ENCODE measurements around the gene TNNI3.
A peak's percentile ranks its signal among the peaks of the same experiment; 100 is the strongest.

TNNI3 gene

GRCh38 chr19:55131421-55131820 lies 26.1 kb downstream of the TNNI3 start:
- no peak for DNase-seq (ENCODE audit: low spot score)
- POLR2A ChIA-PET (ENCODE audit: low non-redundant PET) = no interaction called here

GRCh38 chr19:55119053-55119452 lies 38.5 kb downstream of the TNNI3 start:
- POLR2A ChIA-PET (ENCODE audit: low non-redundant PET) = no interaction called here
- no peak for TF ChIP-seq CTCF (conservative IDR thresholded peaks at IDR 0.05; ENCODE audit: low read depth)
- no peak for DNase-seq (ENCODE audit: low spot score)
- CTCF ChIA-PET = interaction anchor here (0.6 to 1.0 kb wide), 2 partner anchors 368 to 458 kb away, joined by 3 read pairs; no protein-coding TSS in a partner anchor
- peak overlapping the region; percentile 80 for H3K27ac ChIP-seq

More at GRCh38 chr19:55131421-55131820, 26.1 kb downstream of the TNNI3 start:
- H3K27ac ChIP-seq = no peak overlapping the region
- TF ChIP-seq CTCF (conservative IDR thresholded peaks at IDR 0.05; ENCODE audit: low read depth) = no peak
- CTCF ChIA-PET = no interaction called here

GRCh38 chr19:55118401-55118991 lies 39.0 kb downstream of the TNNI3 start:
- CTCF ChIA-PET = interaction anchor here (0.6 kb wide), 2 partner anchors 21 to 458 kb away, joined by 3 to 4 read pairs; no protein-coding TSS in a partner anchor
- H3K27ac ChIP-seq = peak overlapping the region; percentile 80
- TF ChIP-seq CTCF (conservative IDR thresholded peaks at IDR 0.05; ENCODE audit: low read depth) = no peak
- DNase-seq (ENCODE audit: low spot score) = no peak
- POLR2A ChIA-PET (ENCODE audit: low non-redundant PET) = no interaction called here

- H3K27ac ChIP-seq = peak overlapping the region; percentile 80
- ChIA-PET CTCF (interaction anchor here (0.6 kb wide), 1 partner anchor 22 kb away, joined by 4 read pairs; no protein-coding TSS in a partner anchor), POLR2A (ENCODE audit: low non-redundant PET) (interaction anchor here (0.5 kb wide), 1 partner anchor 15 kb away, joined by 8 read pairs; no protein-coding TSS in a partner anchor)
- no peak for TF ChIP-seq CTCF (conservative IDR thresholded peaks at IDR 0.05; ENCODE audit: low read depth)
- peak; percentile 98 for DNase-seq (ENCODE audit: low spot score)
Observed at GRCh38 chr19:55117663-55118391, 39.7 kb downstream of the TNNI3 start.

- no peak for TF ChIP-seq CTCF (conservative IDR thresholded peaks at IDR 0.05; ENCODE audit: low read depth)
- peak within 1 kb of the TSS; percentile 80 for H3K27ac ChIP-seq
- CTCF ChIA-PET = no interaction called here
- POLR2A ChIA-PET (ENCODE audit: low non-redundant PET) = interaction anchor here (0.6 kb wide), 1 partner anchor 37 kb away, joined by 3 read pairs; no protein-coding TSS in a partner anchor
- DNase-seq (ENCODE audit: low spot score) = no peak
Observed at GRCh38 chr19:55116859-55117662, 40.5 kb downstream of the TNNI3 start, which contains the start of gene PPP1R12C. Gene PPP1R12C (minus strand): TSS chr19:55117637. CDS start chr19:55117543, 94 bp downstream.

All from RWPE1 (cell line).